Mesothelial cell of epicardium (in vitro differentiated cells): ENCODE measurements around the gene PPIP5K2. TPM values are rescaled to one million over a fixed set of nuclear protein-coding genes. Genes with fewer than 3 reads are reported as not detected.
"Not testable (repeated sequence)": the region's sequence is repeated elsewhere in the genome, so short reads cannot be mapped to it uniquely, and the experiment has no call there.

Experiments used
- DNase-seq, 2 experiments: peaks; one replicate each; pipeline ENCODE4 v3.0.0; 2021; ENCODE audit warnings: low spot score in 2 of 2; ENCODE audit not compliant: unreplicated experiment in 2 of 2
- H3K27ac Mint-ChIP-seq: 2 replicates; pipeline ENCODE4 v1.8.0; 2021; ENCODE audit warnings: mixed read lengths
- H3K27me3 Mint-ChIP-seq: 2 replicates; pipeline ENCODE4 v1.8.0; 2021; ENCODE audit warnings: low read depth, mixed read lengths
- H3K36me3 Mint-ChIP-seq: 2 replicates; pipeline ENCODE4 v1.8.0; 2021; ENCODE audit warnings: mixed read lengths
- H3K4me1 Mint-ChIP-seq: 2 replicates; pipeline ENCODE4 v1.8.0; 2021; ENCODE audit warnings: mixed read lengths
- H3K4me3 Mint-ChIP-seq: 2 replicates; pipeline ENCODE4 v1.8.0; 2021; ENCODE audit warnings: mild to moderate bottlenecking, moderate library complexity, mixed read lengths
- H3K9me3 Mint-ChIP-seq: 2 replicates; pipeline ENCODE4 v1.8.0; 2021; ENCODE audit warnings: mixed read lengths
- CTCF ChIP-seq: fragments of 200-600 bp; sonication (generic); IDR thresholded peaks from one replicate; pipeline ENCODE4 v1.5.0; 2021; ENCODE audit warnings: antibody characterized with exemption; ENCODE audit not compliant: unreplicated experiment
- total RNA-seq: library from RNA; stranded (reverse); gene quantifications from 3 replicates; pipeline ENCODE4 v1.2.1, GENCODE V29; 2021

The PPIP5K2 gene
- total RNA-seq, 1 donor from 2014 or later: 79.4 TPM

- H3K27ac Mint-ChIP-seq: no peak overlapping the region
Measured at GRCh38 chr5:103217101-103217500, 97.0 kb downstream of the PPIP5K2 start.

GRCh38 chr5:103218164-103218563 lies 98.1 kb downstream of the PPIP5K2 start:
- H3K36me3 Mint-ChIP-seq: peaks cover 8% of the 10 kb centered on the region
- H3K27ac Mint-ChIP-seq: no peak overlapping the region
- H3K27me3 Mint-ChIP-seq: no peaks in the 10 kb centered on the region
- DNase-seq: no peak
- TF ChIP-seq CTCF: no peak
- peaks cover 4% of the 10 kb centered on the region for H3K4me1 Mint-ChIP-seq
- H3K4me3 Mint-ChIP-seq: no peak overlapping the region
- H3K9me3 Mint-ChIP-seq: peaks cover 7% of the 10 kb centered on the region

More at GRCh38 chr5:103217101-103217500, 97.0 kb downstream of the PPIP5K2 start:
- H3K27me3 Mint-ChIP-seq: no peaks in the 10 kb centered on the region
- no peak for DNase-seq
- no peak overlapping the region for H3K4me3 Mint-ChIP-seq
- peaks cover 4% of the 10 kb centered on the region for H3K4me1 Mint-ChIP-seq
- H3K36me3 Mint-ChIP-seq: peaks cover 8% of the 10 kb centered on the region
- no peak for TF ChIP-seq CTCF
- H3K9me3 Mint-ChIP-seq: peaks cover 7% of the 10 kb centered on the region

- not testable (repeated sequence) for H3K36me3 Mint-ChIP-seq, H3K9me3 Mint-ChIP-seq, H3K4me3 Mint-ChIP-seq, DNase-seq, H3K27ac Mint-ChIP-seq, H3K27me3 Mint-ChIP-seq, H3K4me1 Mint-ChIP-seq
Measured at GRCh38 chr5:103219074-103219473, 99.0 kb downstream of the PPIP5K2 start.

GRCh38 chr5:103223031-103223955 lies 103.2 kb downstream of the PPIP5K2 start:
- Mint-ChIP-seq H3K27ac (no peak overlapping the region), H3K36me3 (peaks cover 6% of the 10 kb centered on the region), H3K9me3 (peaks cover 11% of the 10 kb centered on the region), H3K27me3 (no peaks in the 10 kb centered on the region), H3K4me1 (no peaks in the 10 kb centered on the region), H3K4me3 (no peak overlapping the region)
- TF ChIP-seq CTCF: no peak
- no peak for DNase-seq

GRCh38 chr5:103224118-103224893 lies 104.2 kb downstream of the PPIP5K2 start:
- Mint-ChIP-seq H3K4me3 (no peak overlapping the region), H3K27ac (no peak overlapping the region)
- DNase-seq: no peak

More at GRCh38 chr5:103224118-103224893, 104.2 kb downstream of the PPIP5K2 start:
- no peaks in the 10 kb centered on the region for H3K27me3 Mint-ChIP-seq
- H3K36me3 Mint-ChIP-seq: peaks cover 6% of the 10 kb centered on the region
- H3K9me3 Mint-ChIP-seq: peaks cover 21% of the 10 kb centered on the region
- no peaks in the 10 kb centered on the region for H3K4me1 Mint-ChIP-seq
- no peak for TF ChIP-seq CTCF
